Left lung (tissue), 10 donors: ENCODE measurements around the gene RELL2. TPM values are rescaled to one million over a fixed set of nuclear protein-coding genes. Genes with fewer than 3 reads are reported as not detected.

Experiments used
- ATAC-seq: fragments of 200-7000 bp; cut with Tn5 transposase; one replicate; pipeline ENCODE4 v1.9.1; 2020; ENCODE audit warnings: moderate library complexity
- DNase-seq, 4 donors: peaks; one replicate each; pipeline ENCODE4 v3.0.0-alpha.2; 2013 to 2020
- H3K27ac ChIP-seq, 2 donors: fragments of 200-600 bp; sonication (generic) in 1 of 2; one replicate each; pipeline versions ENCODE4 v1.5.0 to v1.8.0; 2020 to 2021
- H3K27me3 ChIP-seq, 2 donors: fragments of 200-600 bp; sonication (generic) in 1 of 2; one replicate each; pipeline versions ENCODE4 v1.5.0 to v1.8.0; 2020 to 2021
- H3K36me3 ChIP-seq, 2 donors: fragments of 200-600 bp; sonication (generic) in 1 of 2; one replicate each; pipeline versions ENCODE4 v1.5.0 to v1.8.0; 2020 to 2021
- H3K4me1 ChIP-seq, 2 donors: fragments of 200-600 bp; one replicate each; pipeline ENCODE4 v1.8.0; 2021
- H3K4me3 ChIP-seq, 2 donors: fragments of 200-600 bp; sonication (generic) in 1 of 2; one replicate each; pipeline versions ENCODE4 v1.5.0 to v1.8.0; 2020 to 2021; ENCODE audit warnings: mild to moderate bottlenecking in 1 of 2
- H3K9me3 ChIP-seq, 2 donors: fragments of 200-600 bp; sonication (generic) in 1 of 2; one replicate each; pipeline versions ENCODE4 v1.5.0 to v1.8.0; 2020 to 2021
- intact Hi-C, 2 donors: fragments of 100-400 bp; cut with DNase I; formaldehyde crosslinking; loops; one replicate each; pipeline versions ENCODE4 v1.11.2 to v1.14.2; 2022
- polyA plus RNA-seq, 6 donors: library from polyadenylated mRNA; unstranded; fragments of 120-200 nt; gene quantifications; one replicate each; pipeline ENCODE4 v1.2.1, GENCODE V29; 2013; ENCODE audit not compliant: insufficient read length in 6 of 6
- total RNA-seq, 2 donors: library from RNA; stranded (reverse); fragmentation: NEBNext Ultra II Directional; extraction: Animal tissue kit (Norgen Biotek cat#: 25700); gene quantifications; one replicate each; pipeline ENCODE4 v1.2.1, GENCODE V29; 2021
- TF ChIP-seq, protein P1 (sequence below), 2 donors: fragments of 200-600 bp; sonication (generic) in 1 of 2; IDR thresholded peaks; one replicate each; pipeline versions ENCODE4 v1.5.0 to v1.8.0; 2021; ENCODE audit warnings: antibody characterized with exemption in 2 of 2
- donor health status: DM: no; HTN: yes; CAD: no.
- donor health status: DM: no; HTN: no; CAD: no.

RELL2 gene
- total and polyA plus RNA-seq, 8 donors = 0.27 to 6.3 (median 0.72) TPM

DNA sequence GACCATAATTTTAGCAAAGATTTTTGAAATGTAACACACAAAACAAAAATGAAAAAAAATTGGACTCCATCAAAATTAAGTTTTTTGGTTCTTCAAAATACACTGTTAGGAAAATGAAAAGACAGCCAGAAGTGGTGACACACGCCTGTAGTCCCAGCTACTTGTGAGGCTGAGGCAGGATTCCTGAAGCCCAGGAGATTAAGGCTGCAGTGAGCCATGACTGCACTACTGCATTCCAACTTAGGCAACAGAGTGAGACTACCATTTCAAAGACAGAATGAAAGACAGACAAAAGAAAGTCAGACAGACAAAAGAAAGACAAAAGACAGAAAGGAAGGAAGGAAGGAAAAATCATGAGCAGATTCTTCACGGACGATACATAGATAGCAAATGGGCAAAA is 25.5 kb upstream of the RELL2 start:
- no peak for ATAC-seq
- intact Hi-C loops = no loop called here

GRCh38 chr5:141613344-141613743 is 23.5 kb upstream of the RELL2 start:
- H3K27me3 ChIP-seq = no peaks in the 10 kb centered on the region
- no peak for ATAC-seq
- TF ChIP-seq, protein P1, sequence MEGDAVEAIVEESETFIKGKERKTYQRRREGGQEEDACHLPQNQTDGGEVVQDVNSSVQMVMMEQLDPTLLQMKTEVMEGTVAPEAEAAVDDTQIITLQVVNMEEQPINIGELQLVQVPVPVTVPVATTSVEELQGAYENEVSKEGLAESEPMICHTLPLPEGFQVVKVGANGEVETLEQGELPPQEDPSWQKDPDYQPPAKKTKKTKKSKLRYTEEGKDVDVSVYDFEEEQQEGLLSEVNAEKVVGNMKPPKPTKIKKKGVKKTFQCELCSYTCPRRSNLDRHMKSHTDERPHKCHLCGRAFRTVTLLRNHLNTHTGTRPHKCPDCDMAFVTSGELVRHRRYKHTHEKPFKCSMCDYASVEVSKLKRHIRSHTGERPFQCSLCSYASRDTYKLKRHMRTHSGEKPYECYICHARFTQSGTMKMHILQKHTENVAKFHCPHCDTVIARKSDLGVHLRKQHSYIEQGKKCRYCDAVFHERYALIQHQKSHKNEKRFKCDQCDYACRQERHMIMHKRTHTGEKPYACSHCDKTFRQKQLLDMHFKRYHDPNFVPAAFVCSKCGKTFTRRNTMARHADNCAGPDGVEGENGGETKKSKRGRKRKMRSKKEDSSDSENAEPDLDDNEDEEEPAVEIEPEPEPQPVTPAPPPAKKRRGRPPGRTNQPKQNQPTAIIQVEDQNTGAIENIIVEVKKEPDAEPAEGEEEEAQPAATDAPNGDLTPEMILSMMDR (IDR thresholded peaks at IDR 0.05) = no peak
- H3K36me3 ChIP-seq = peaks cover 0 to 8% of the 10 kb centered on the region in 2 donors
- H3K27ac ChIP-seq = no peak overlapping the region
- no peaks in the 10 kb centered on the region for H3K9me3 ChIP-seq
- H3K4me1 ChIP-seq = peaks cover 0 to 97% of the 10 kb centered on the region in 2 donors
- no peak overlapping the region for H3K4me3 ChIP-seq
- no peak for DNase-seq
- intact Hi-C loops = no loop called here

More for the DNA sequence above, 25.5 kb upstream of the RELL2 start:
- Histone ChIP-seq H3K27me3 (no peaks in the 10 kb centered on the region), H3K4me1 (peaks cover 0 to 100% of the 10 kb centered on the region in 2 donors), H3K36me3 (peaks cover 0 to 8% of the 10 kb centered on the region in 2 donors), H3K4me3 (no peak overlapping the region), H3K9me3 (no peaks in the 10 kb centered on the region), H3K27ac (no peak overlapping the region)
- TF ChIP-seq, protein P1 (IDR thresholded peaks at IDR 0.05) = no peak
- DNase-seq = no peak

GRCh38 chr5:141615991-141616720 is 20.6 kb upstream of the RELL2 start:
- DNase-seq (no peak), ATAC-seq (no peak)
- Histone ChIP-seq H3K9me3 (no peaks in the 10 kb centered on the region), H3K27me3 (no peaks in the 10 kb centered on the region), H3K4me3 (peak overlapping the region in 1 of 2 donors; percentile 98), H3K4me1 (peaks cover 0 to 75% of the 10 kb centered on the region in 2 donors), H3K36me3 (peaks cover 0 to 21% of the 10 kb centered on the region in 2 donors), H3K27ac (peak overlapping the region in 1 of 2 donors; percentile 99)
- TF ChIP-seq, protein P1 (IDR thresholded peaks at IDR 0.05) = no peak
- intact Hi-C loops = no loop called here

DNA sequence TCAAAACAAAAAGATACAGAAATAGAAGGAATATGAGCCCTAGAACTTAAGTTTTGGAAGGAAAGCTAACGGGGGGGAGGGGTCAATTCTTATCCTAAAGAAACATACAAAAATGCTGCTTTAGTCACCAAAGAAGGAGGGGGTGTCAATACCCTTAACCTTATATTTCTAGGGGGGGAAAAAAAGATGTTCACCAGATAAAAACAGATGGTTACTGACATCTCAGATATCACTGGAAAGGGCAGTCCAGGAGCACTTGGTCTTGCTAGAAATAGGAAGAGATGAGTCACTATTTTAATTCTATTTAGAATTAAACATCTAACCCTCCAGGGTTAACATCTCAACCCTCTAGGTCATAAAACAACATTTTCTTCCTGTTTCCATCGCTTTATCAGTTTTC is 19.7 kb upstream of the RELL2 start:
- Histone ChIP-seq H3K36me3 (peaks cover 0 to 23% of the 10 kb centered on the region in 2 donors), H3K27ac (peak overlapping the region; percentile 91 to 99), H3K27me3 (no peaks in the 10 kb centered on the region), H3K4me1 (peaks cover 0 to 65% of the 10 kb centered on the region in 2 donors), H3K4me3 (peak overlapping the region in 1 of 2 donors; percentile 98), H3K9me3 (no peaks in the 10 kb centered on the region)
- intact Hi-C loops = no loop called here
- ATAC-seq (no peak), DNase-seq (no peak)
- TF ChIP-seq, protein P1 (IDR thresholded peaks at IDR 0.05) = no peak

DNA sequence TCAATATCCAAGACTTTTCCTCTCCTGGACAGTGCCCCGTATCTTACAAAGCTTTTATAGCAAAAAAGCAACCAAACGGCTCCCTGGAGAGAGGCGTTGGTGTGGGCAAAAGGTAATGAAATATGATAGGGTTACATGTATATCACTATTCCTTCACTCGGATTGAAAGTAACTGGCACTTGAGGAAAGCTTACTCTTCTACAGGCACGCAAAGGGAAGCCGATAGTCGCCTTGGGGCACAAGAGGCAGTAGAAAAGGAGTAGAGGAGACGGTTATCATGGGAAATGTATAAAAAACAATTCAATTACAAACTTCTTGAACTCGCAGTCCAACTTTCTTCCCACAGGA is 19.1 kb upstream of the RELL2 start:
- ATAC-seq = peak; percentile 5
- H3K27me3 ChIP-seq = no peaks in the 10 kb centered on the region
- peak in 1 of 4 donors; percentile 21 for DNase-seq
- TF ChIP-seq, protein P1 (IDR thresholded peaks at IDR 0.05) = no peak
- intact Hi-C loops = loop anchor here in 1 of 2 donors (2.0 kb wide), 1 partner anchor 25 kb away; no protein-coding TSS in a partner anchor
- peaks cover 0 to 63% of the 10 kb centered on the region in 2 donors for H3K4me1 ChIP-seq
- H3K27ac ChIP-seq = peak overlapping the region; percentile 91 to 99
- no peaks in the 10 kb centered on the region for H3K9me3 ChIP-seq
- peak overlapping the region; percentile 76 to 98 for H3K4me3 ChIP-seq
- H3K36me3 ChIP-seq = peaks cover 0 to 29% of the 10 kb centered on the region in 2 donors
